ENCODE results near the gene FNDC5. TPM values are rescaled to one million over a fixed set of nuclear protein-coding genes. Genes with fewer than 3 reads are reported as not detected.
A peak's percentile ranks its signal among the peaks of the same experiment; 100 is the strongest.

The FNDC5 gene
- polyA plus RNA-seq, 1 donor from 2014 or later: 21.6 TPM

GRCh38 chr1:32886828-32887414 lies 16.2 kb upstream of the FNDC5 start:
- no peak overlapping the region for H3K27ac ChIP-seq (ENCODE audit: low read length)

More at GRCh38 chr1:32886828-32887414, 16.2 kb upstream of the FNDC5 start:
- Histone ChIP-seq H3K27me3 (ENCODE audit: insufficient read depth, low read depth, low read length) (peaks cover 30% of the 10 kb centered on the region), H3K9me3 (ENCODE audit: low read length) (no peaks in the 10 kb centered on the region), H3K4me3 (ENCODE audit: low read length) (peak overlapping the region; percentile 62), H4K20me1 (ENCODE audit: insufficient read depth) (no peaks in the 10 kb centered on the region), H3F3A (ENCODE audit: insufficient read depth, low read length, poor library complexity, severe bottlenecking) (no peaks in the 10 kb centered on the region), H3K9ac (ENCODE audit: low read length) (peak overlapping the region; percentile 34), H3K4me2 (ENCODE audit: low read length) (no peak overlapping the region), H2AFZ (ENCODE audit: low read depth, low read length) (no peak overlapping the region), H3K36me3 (ENCODE audit: insufficient read depth, low read length) (no peaks in the 10 kb centered on the region), H3K79me2 (replicated peaks; ENCODE audit: insufficient read depth, low read length) (no peaks in the 10 kb centered on the region), H3K9me2 (ENCODE audit: insufficient read depth, low read length) (no peaks in the 10 kb centered on the region)
- TF ChIP-seq EZH2 (IDR thresholded peaks at IDR 0.05; ENCODE audit: borderline replicate concordance, insufficient read depth, low read length, poor library complexity, severe bottlenecking) (no peak), RAD21 (conservative IDR thresholded peaks at IDR 0.05) (no peak), CTCF (IDR thresholded peaks at IDR 0.05; ENCODE audit: poor library complexity, severe bottlenecking) (no peak), TAF1 (IDR thresholded peaks at IDR 0.05; ENCODE audit: low read depth) (no peak), REST (IDR thresholded peaks at IDR 0.05; ENCODE audit: borderline replicate concordance) (no peak), SMC3 (conservative IDR thresholded peaks at IDR 0.05; ENCODE audit: poor library complexity) (no peak), POLR2AphosphoS5 (IDR thresholded peaks at IDR 0.05) (no peak), EP300 (conservative IDR thresholded peaks at IDR 0.05; ENCODE audit: poor library complexity, severe bottlenecking) (no peak), MXI1 (conservative IDR thresholded peaks at IDR 0.05; ENCODE audit: poor library complexity, severe bottlenecking) (no peak)

All from neural cell (in vitro differentiated cells).